ENCODE measurements around the gene ADAMTSL1. TPM values are rescaled to one million over a fixed set of nuclear protein-coding genes. Genes with fewer than 3 reads are reported as not detected.
"Not testable (repeated sequence)": the region's sequence is repeated elsewhere in the genome, so short reads cannot be mapped to it uniquely, and the experiment has no call there.

Gene ADAMTSL1
- total RNA-seq, 4 donors from 2014 or later, result 13.3 to 39.7 (median 27.2) TPM

DNA sequence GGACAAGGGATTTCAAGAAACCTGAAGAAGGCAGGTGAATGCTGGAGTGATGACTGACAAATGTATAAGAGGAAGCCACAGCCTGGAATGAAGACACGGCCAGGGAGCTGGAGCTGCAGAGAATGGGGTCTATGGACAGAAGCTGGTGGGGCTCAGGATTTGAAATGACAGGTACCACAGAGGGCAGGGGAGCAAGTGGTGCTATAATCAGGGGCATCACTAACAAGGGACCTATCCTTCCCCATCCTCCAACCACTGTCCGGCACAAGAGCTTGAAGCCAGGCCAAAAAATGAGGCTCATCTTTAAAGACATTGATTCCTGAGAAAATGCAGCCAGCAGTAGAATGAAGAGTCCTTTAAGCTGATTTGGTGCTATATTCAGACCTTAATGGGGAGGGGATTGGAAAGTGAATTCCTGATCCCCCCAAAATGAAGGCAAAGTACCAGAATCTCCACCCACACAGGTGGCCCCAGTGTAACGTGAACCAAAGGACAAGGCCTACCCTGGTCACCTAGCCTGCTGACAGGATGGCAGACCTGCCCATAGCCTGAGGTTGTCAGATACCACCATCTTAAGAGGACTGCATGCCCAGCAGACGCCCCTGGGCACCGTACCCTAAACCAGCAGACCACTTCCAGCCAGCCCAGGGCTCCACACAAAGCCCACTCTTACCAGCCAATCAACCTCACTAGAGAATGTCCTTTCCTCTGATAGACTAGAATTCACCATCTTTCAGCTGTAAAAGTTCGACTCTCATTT is 449.9 kb downstream of the ADAMTSL1 start:
- no peak overlapping the region for H3K4me3 ChIP-seq
- H3K9me3 ChIP-seq, result no peaks in the 10 kb centered on the region
- no peak for DNase-seq
- H3K36me3 ChIP-seq, result no peaks in the 10 kb centered on the region
- intact Hi-C loops (cut with DNase I; ENCODE audit: low total_unique reads) (no loop called here), in situ Hi-C loops (cut with MboI; ENCODE audit: low pct_ligation_motif_present in 1 of 4, low pct_unique_long_range_greater_than_20kb in 1 of 4, low sequenced_read_pairs in 3 of 4) (no loop called here)
- H3K27ac ChIP-seq, result no peak overlapping the region
- no peaks in the 10 kb centered on the region for H3K27me3 ChIP-seq
- WGBS, 2 donors (ENCODE audit: low coverage in 1 of 2), result 81 to 92% methylated on average over 3 to 6 of the region's 6 CpGs
- peaks cover 0 to 22% (median 11%) of the 10 kb centered on the region in 4 donors for H3K4me1 ChIP-seq
- no peak for TF ChIP-seq POLR2A (IDR thresholded peaks at IDR 0.05)
- TF ChIP-seq EP300 (IDR thresholded peaks at IDR 0.05; ENCODE audit: low read depth), result no peak
- TF ChIP-seq POLR2AphosphoS5 (IDR thresholded peaks at IDR 0.05), result no peak
- TF ChIP-seq, protein P1, sequence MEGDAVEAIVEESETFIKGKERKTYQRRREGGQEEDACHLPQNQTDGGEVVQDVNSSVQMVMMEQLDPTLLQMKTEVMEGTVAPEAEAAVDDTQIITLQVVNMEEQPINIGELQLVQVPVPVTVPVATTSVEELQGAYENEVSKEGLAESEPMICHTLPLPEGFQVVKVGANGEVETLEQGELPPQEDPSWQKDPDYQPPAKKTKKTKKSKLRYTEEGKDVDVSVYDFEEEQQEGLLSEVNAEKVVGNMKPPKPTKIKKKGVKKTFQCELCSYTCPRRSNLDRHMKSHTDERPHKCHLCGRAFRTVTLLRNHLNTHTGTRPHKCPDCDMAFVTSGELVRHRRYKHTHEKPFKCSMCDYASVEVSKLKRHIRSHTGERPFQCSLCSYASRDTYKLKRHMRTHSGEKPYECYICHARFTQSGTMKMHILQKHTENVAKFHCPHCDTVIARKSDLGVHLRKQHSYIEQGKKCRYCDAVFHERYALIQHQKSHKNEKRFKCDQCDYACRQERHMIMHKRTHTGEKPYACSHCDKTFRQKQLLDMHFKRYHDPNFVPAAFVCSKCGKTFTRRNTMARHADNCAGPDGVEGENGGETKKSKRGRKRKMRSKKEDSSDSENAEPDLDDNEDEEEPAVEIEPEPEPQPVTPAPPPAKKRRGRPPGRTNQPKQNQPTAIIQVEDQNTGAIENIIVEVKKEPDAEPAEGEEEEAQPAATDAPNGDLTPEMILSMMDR (IDR thresholded peaks at IDR 0.05), result no peak

- no peak overlapping the region for H3K4me3 ChIP-seq
- peaks cover 0 to 10% (median 1%) of the 10 kb centered on the region in 4 donors for H3K4me1 ChIP-seq
- intact Hi-C loops (cut with DNase I; ENCODE audit: low total_unique reads), result no loop called here
- in situ Hi-C loops (cut with MboI; ENCODE audit: low pct_ligation_motif_present in 1 of 4, low pct_unique_long_range_greater_than_20kb in 1 of 4, low sequenced_read_pairs in 3 of 4), result no loop called here
- H3K36me3 ChIP-seq, result no peaks in the 10 kb centered on the region
- no peaks in the 10 kb centered on the region for H3K9me3 ChIP-seq
- no peaks in the 10 kb centered on the region for H3K27me3 ChIP-seq
- DNase-seq, result no peak
- H3K27ac ChIP-seq, result no peak overlapping the region
- no peak for TF ChIP-seq POLR2AphosphoS5 (IDR thresholded peaks at IDR 0.05)
These were observed 451.9 kb downstream of the ADAMTSL1 start for GRCh38 chr9:18925880-18926279.

- TF ChIP-seq, protein P1 (IDR thresholded peaks at IDR 0.05), result no peak
- TF ChIP-seq POLR2A (IDR thresholded peaks at IDR 0.05) (no peak), EP300 (IDR thresholded peaks at IDR 0.05; ENCODE audit: low read depth) (no peak), POLR2AphosphoS5 (IDR thresholded peaks at IDR 0.05) (no peak)
- no peak overlapping the region for H3K4me3 ChIP-seq
- H3K36me3 ChIP-seq, result no peaks in the 10 kb centered on the region
- H3K27ac ChIP-seq, result no peak overlapping the region
- no peaks in the 10 kb centered on the region for H3K27me3 ChIP-seq
- intact Hi-C loops (cut with DNase I; ENCODE audit: low total_unique reads) (no loop called here), in situ Hi-C loops (cut with MboI; ENCODE audit: low pct_ligation_motif_present in 1 of 4, low pct_unique_long_range_greater_than_20kb in 1 of 4, low sequenced_read_pairs in 3 of 4) (no loop called here)
- DNase-seq, result no peak
- peaks cover 0 to 9% (median 0%) of the 10 kb centered on the region in 4 donors for H3K4me1 ChIP-seq
- 84% methylated on average over 3 of the region's 3 CpGs; no CpG with 5 or more reads in 1 of the 2 donors for WGBS, 2 donors (ENCODE audit: low coverage in 1 of 2)
- H3K9me3 ChIP-seq, result no peaks in the 10 kb centered on the region
These were observed 452.6 kb downstream of the ADAMTSL1 start for GRCh38 chr9:18926513-18926912.

- Histone ChIP-seq H3K9me3 (no peaks in the 10 kb centered on the region), H3K4me1 (no peaks in the 10 kb centered on the region), H3K36me3 (no peaks in the 10 kb centered on the region), H3K27ac (no peak overlapping the region), H3K4me3 (no peak overlapping the region), H3K27me3 (no peaks in the 10 kb centered on the region)
- DNase-seq, result no peak
- 70% methylated on average over 7 of the region's 7 CpGs; no CpG with 5 or more reads in 1 of the 2 donors for WGBS, 2 donors (ENCODE audit: low coverage in 1 of 2)
- TF ChIP-seq POLR2A (IDR thresholded peaks at IDR 0.05) (no peak), EP300 (IDR thresholded peaks at IDR 0.05; ENCODE audit: low read depth) (no peak), POLR2AphosphoS5 (IDR thresholded peaks at IDR 0.05) (no peak)
- TF ChIP-seq, protein P1 (IDR thresholded peaks at IDR 0.05), result no peak
- intact Hi-C loops (cut with DNase I; ENCODE audit: low total_unique reads), result no loop called here
- in situ Hi-C loops (cut with MboI; ENCODE audit: low pct_ligation_motif_present in 1 of 4, low pct_unique_long_range_greater_than_20kb in 1 of 4, low sequenced_read_pairs in 3 of 4), result no loop called here
These were observed 454.8 kb downstream of the ADAMTSL1 start for GRCh38 chr9:18928711-18929110.

DNA sequence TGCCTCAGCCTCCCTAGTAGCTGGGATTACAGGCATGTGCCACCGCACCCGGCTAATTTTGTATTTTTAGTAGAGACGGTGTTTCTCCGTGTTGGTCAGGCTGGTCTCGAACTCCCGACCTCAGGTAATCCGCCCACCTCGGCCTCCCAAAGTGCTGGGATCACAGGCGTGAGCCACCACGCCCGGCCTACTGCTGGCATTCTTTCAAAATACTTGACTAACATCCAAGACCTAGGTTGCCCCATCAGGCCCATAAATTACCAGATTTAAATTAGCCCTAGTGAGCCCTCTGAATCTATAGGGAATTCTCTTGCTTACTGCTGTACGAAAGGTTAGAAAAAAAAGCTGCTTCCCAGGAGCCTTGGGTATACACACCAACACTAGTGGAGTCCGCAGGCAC is 456.7 kb downstream of the ADAMTSL1 start:
- in situ Hi-C loops (cut with MboI; ENCODE audit: low pct_ligation_motif_present in 1 of 4, low pct_unique_long_range_greater_than_20kb in 1 of 4, low sequenced_read_pairs in 3 of 4); H3K4me3 ChIP-seq; H3K27me3 ChIP-seq; intact Hi-C loops (cut with DNase I; ENCODE audit: low total_unique reads); H3K27ac ChIP-seq; H3K9me3 ChIP-seq; H3K4me1 ChIP-seq; H3K36me3 ChIP-seq; DNase-seq: not testable (repeated sequence)
- 50 to 77% methylated on average over 2 to 13 of the region's 13 CpGs for WGBS, 2 donors (ENCODE audit: low coverage in 1 of 2)

Data from transverse colon (tissue), 4 donors.